ENCODE measurements around the gene RCC1.

GRCh38 chr1:28537457-28538199 lies 31.8 kb downstream of the RCC1 start:
- no peak for TF ChIP-seq POLR2AphosphoS5 (IDR thresholded peaks at IDR 0.05)
- no peak for TF ChIP-seq CTCF (IDR thresholded peaks at IDR 0.05)
- TF ChIP-seq POLR2A (IDR thresholded peaks at IDR 0.05): no peak
- no peak for TF ChIP-seq EP300 (IDR thresholded peaks at IDR 0.05)
